ENCODE data around the gene NT5DC1. TPM values are rescaled to one million over a fixed set of nuclear protein-coding genes. Genes with fewer than 3 reads are reported as not detected.

The NT5DC1 gene
- polyA plus RNA-seq, 1 donor from 2014 or later, result 1.3 TPM

DNA sequence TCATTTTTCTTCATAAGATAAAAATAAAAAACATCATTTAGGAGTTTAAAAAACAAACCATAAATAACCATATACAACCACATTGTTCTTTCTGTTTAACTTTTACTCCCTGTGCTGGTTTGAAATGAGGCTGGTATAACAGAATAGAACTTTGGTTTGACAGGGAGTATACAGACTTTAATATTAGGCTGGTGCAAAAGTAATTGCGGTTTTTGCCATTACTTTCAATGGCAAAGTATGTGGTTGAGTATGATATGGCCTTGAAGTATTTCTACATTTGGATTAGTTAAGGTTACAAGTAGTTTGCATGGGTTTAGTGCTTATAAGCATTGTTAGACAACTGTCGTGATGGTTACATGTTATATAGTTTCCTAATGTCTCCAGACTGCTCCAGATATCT, 54.2 kb downstream of the NT5DC1 start:
- no peak overlapping the region for H3K9ac ChIP-seq (ENCODE audit: low read length)
- no peaks in the 10 kb centered on the region for H4K20me1 ChIP-seq (ENCODE audit: insufficient read depth)
- TF ChIP-seq, protein P1, sequence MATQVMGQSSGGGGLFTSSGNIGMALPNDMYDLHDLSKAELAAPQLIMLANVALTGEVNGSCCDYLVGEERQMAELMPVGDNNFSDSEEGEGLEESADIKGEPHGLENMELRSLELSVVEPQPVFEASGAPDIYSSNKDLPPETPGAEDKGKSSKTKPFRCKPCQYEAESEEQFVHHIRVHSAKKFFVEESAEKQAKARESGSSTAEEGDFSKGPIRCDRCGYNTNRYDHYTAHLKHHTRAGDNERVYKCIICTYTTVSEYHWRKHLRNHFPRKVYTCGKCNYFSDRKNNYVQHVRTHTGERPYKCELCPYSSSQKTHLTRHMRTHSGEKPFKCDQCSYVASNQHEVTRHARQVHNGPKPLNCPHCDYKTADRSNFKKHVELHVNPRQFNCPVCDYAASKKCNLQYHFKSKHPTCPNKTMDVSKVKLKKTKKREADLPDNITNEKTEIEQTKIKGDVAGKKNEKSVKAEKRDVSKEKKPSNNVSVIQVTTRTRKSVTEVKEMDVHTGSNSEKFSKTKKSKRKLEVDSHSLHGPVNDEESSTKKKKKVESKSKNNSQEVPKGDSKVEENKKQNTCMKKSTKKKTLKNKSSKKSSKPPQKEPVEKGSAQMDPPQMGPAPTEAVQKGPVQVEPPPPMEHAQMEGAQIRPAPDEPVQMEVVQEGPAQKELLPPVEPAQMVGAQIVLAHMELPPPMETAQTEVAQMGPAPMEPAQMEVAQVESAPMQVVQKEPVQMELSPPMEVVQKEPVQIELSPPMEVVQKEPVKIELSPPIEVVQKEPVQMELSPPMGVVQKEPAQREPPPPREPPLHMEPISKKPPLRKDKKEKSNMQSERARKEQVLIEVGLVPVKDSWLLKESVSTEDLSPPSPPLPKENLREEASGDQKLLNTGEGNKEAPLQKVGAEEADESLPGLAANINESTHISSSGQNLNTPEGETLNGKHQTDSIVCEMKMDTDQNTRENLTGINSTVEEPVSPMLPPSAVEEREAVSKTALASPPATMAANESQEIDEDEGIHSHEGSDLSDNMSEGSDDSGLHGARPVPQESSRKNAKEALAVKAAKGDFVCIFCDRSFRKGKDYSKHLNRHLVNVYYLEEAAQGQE (IDR thresholded peaks at IDR 0.05; ENCODE audit: borderline replicate concordance), result no peak
- TF ChIP-seq SMC3 (conservative IDR thresholded peaks at IDR 0.05; ENCODE audit: poor library complexity) (no peak), MXI1 (conservative IDR thresholded peaks at IDR 0.05; ENCODE audit: poor library complexity, severe bottlenecking) (no peak)
- TF ChIP-seq, protein P2, sequence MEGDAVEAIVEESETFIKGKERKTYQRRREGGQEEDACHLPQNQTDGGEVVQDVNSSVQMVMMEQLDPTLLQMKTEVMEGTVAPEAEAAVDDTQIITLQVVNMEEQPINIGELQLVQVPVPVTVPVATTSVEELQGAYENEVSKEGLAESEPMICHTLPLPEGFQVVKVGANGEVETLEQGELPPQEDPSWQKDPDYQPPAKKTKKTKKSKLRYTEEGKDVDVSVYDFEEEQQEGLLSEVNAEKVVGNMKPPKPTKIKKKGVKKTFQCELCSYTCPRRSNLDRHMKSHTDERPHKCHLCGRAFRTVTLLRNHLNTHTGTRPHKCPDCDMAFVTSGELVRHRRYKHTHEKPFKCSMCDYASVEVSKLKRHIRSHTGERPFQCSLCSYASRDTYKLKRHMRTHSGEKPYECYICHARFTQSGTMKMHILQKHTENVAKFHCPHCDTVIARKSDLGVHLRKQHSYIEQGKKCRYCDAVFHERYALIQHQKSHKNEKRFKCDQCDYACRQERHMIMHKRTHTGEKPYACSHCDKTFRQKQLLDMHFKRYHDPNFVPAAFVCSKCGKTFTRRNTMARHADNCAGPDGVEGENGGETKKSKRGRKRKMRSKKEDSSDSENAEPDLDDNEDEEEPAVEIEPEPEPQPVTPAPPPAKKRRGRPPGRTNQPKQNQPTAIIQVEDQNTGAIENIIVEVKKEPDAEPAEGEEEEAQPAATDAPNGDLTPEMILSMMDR (IDR thresholded peaks at IDR 0.05; ENCODE audit: poor library complexity, severe bottlenecking), result no peak
- H3K36me3 ChIP-seq (ENCODE audit: insufficient read depth, low read length), result no peaks in the 10 kb centered on the region
- no peaks in the 10 kb centered on the region for H3K27me3 ChIP-seq (ENCODE audit: insufficient read depth, low read depth, low read length)
- H2AFZ ChIP-seq (ENCODE audit: low read depth, low read length), result no peak overlapping the region
- no peaks in the 10 kb centered on the region for H3K9me2 ChIP-seq (ENCODE audit: insufficient read depth, low read length)
- H3K4me3 ChIP-seq (ENCODE audit: low read length), result no peak overlapping the region
- H3F3A ChIP-seq (ENCODE audit: insufficient read depth, low read length, poor library complexity, severe bottlenecking), result no peaks in the 10 kb centered on the region
- no peaks in the 10 kb centered on the region for H3K79me2 ChIP-seq (replicated peaks; ENCODE audit: insufficient read depth, low read length)
- H3K9me3 ChIP-seq (ENCODE audit: low read length), result no peaks in the 10 kb centered on the region
- H3K4me2 ChIP-seq (ENCODE audit: low read length), result no peak overlapping the region
- H3K27ac ChIP-seq (ENCODE audit: low read length), result no peak overlapping the region

DNA sequence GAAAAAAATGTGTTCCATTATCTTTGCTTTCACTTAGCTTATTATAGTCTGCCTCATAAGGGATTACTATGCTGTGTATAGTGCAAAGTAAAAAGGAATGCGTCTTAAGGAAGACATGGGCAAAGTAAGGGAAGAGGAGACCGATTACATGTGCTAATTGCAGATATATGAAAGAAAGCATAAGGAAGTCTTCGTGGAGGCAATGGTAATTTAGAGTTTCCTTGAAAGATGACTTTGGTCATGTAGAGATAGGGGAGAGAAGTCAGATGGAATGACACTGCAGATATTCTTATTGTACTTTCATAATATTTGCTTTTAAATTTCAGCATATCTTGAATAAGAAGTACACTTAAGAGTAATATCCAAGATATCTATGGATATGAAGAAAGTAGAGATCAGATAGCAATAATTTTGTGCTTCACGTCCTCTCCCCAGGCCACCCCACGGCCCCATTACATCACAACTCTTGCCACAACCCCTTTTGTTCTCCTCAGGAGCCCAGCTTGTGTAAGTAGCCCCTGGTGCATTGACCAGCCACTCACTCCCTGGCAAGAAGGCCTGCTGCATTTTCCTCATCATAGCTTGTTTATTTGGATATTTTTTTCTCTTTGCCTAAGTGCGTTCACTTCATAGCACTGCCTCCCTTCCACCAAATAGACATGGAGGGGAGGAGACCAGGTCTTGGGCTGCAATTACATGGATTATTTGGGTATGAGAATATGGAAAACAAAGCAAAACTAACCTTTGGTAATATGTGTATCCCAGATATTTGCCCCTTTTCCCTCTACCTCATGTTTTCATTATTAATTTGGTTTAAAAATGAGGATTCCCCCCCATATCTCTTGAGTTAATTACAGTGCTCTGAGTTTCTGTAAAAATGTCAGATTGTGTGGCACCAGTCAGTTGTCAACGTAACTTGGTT, 56.0 kb downstream of the NT5DC1 start:
- H4K20me1 ChIP-seq (ENCODE audit: insufficient read depth), result no peaks in the 10 kb centered on the region
- no peak overlapping the region for H3K4me3 ChIP-seq (ENCODE audit: low read length)
- H3K79me2 ChIP-seq (replicated peaks; ENCODE audit: insufficient read depth, low read length), result no peaks in the 10 kb centered on the region
- TF ChIP-seq SMC3 (conservative IDR thresholded peaks at IDR 0.05; ENCODE audit: poor library complexity) (no peak), EZH2 (IDR thresholded peaks at IDR 0.05; ENCODE audit: borderline replicate concordance, insufficient read depth, low read length, poor library complexity, severe bottlenecking) (no peak), POLR2AphosphoS5 (IDR thresholded peaks at IDR 0.05) (no peak), RAD21 (conservative IDR thresholded peaks at IDR 0.05) (no peak), TAF1 (IDR thresholded peaks at IDR 0.05; ENCODE audit: low read depth) (no peak), EP300 (conservative IDR thresholded peaks at IDR 0.05; ENCODE audit: poor library complexity, severe bottlenecking) (no peak), MXI1 (conservative IDR thresholded peaks at IDR 0.05; ENCODE audit: poor library complexity, severe bottlenecking) (no peak)
- TF ChIP-seq, protein P1 (IDR thresholded peaks at IDR 0.05; ENCODE audit: borderline replicate concordance), result no peak
- TF ChIP-seq, protein P2 (IDR thresholded peaks at IDR 0.05; ENCODE audit: poor library complexity, severe bottlenecking), result no peak
- no peaks in the 10 kb centered on the region for H3K9me3 ChIP-seq (ENCODE audit: low read length)
- H3K27me3 ChIP-seq (ENCODE audit: insufficient read depth, low read depth, low read length), result no peaks in the 10 kb centered on the region
- no peak overlapping the region for H3K27ac ChIP-seq (ENCODE audit: low read length)
- H2AFZ ChIP-seq (ENCODE audit: low read depth, low read length), result no peak overlapping the region
- no peak overlapping the region for H3K9ac ChIP-seq (ENCODE audit: low read length)
- H3F3A ChIP-seq (ENCODE audit: insufficient read depth, low read length, poor library complexity, severe bottlenecking), result no peaks in the 10 kb centered on the region
- H3K36me3 ChIP-seq (ENCODE audit: insufficient read depth, low read length), result no peaks in the 10 kb centered on the region
- no peak overlapping the region for H3K4me2 ChIP-seq (ENCODE audit: low read length)
- no peaks in the 10 kb centered on the region for H3K9me2 ChIP-seq (ENCODE audit: insufficient read depth, low read length)
